HS-27A (cell line): Measurements from ENCODE around the gene HLF.
"Not testable (repeated sequence)": the region's sequence is repeated elsewhere in the genome, so short reads cannot be mapped to it uniquely, and the experiment has no call there.

ENCODE experiments used
- DNase-seq: peaks from one replicate; pipeline ENCODE4 v3.0.0-alpha.2; 2012; ENCODE audit warnings: low read depth, missing footprints

HLF gene

DNA sequence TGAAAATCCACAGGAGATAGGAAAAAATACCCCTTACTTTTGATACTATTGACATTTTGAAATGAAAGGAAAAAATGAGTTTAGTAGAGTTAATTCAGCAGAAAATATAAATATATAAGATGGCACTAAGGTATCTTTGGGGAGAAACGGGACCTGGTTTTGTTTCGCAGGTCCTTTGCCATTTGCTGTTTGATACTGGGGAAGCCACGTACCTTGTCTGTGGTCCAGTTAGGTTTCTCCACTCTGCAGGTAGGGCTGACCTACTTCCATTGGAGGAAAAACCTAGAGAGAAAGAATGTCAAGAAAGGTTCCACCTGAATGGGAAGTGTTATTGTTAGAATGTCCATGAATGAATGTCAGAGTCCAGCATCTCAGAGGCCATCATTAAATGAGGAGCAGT lies 48.1 kb downstream of the HLF start:
- DNase-seq: no peak

DNA sequence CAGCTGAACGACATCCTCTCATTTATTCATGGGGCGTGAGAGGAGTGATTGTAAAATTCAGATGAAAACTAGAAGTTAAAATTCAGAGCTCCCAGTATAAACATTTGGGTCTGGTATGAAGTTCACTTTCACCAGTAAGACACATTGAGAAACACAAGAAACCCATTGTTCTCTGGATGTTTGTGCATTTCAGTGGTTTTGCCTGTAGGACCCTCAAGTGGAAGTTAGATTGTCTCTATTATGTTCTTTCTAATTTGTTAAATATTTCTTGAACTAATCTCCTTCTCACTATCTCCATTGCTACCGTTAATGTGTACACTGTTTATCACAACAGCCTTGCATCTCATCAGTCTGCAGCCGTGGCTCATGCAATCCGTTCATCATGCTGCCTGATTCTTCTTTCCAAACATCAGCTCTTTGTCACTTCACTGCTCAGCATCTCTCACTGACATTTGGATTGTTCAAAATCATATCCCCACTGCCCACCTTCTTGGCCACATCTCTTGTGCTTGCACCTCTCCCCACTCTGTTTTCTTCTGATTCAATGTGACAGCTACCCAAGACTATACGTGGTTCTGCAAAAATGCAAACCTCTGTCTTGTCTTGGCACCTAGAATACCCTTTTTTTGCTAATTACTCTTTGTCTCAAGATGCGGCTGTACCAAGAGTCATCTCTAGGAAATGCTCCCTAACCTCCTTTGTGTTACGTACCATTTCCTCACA lies 49.5 kb downstream of the HLF start:
- DNase-seq: no peak

GRCh38 chr17:55314784-55315491 lies 50.2 kb downstream of the HLF start:
- DNase-seq: no peak

GRCh38 chr17:55316499-55316898 lies 51.7 kb downstream of the HLF start:
- DNase-seq: no peak

- no peak for DNase-seq
Observed at GRCh38 chr17:55317284-55317683, 52.5 kb downstream of the HLF start.

DNA sequence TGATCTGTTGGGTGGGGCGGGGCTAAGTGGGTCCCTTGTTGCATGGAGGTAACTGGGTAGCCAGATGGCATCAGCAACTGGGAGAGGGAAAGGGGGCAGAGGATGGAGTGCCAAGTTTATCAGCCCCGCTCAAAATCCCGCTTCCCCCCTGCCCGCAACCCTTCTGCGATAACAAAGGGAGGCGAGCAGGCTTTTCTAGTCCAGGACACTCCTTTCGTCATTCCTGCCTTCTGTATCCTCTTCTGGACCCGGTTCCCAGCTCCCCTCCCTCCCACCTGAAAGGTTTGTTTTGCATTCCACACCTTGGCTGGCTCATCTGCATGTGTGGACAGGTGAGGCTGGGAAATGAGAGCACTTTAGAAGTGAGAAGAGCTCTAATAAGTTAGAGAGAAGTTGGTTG lies 53.3 kb downstream of the HLF start:
- DNase-seq: no peak

GRCh38 chr17:55318715-55319487 lies 54.1 kb downstream of the HLF start:
- DNase-seq: no peak

- no peak for DNase-seq
Observed at GRCh38 chr17:55319933-55320593, 55.3 kb downstream of the HLF start.

DNA sequence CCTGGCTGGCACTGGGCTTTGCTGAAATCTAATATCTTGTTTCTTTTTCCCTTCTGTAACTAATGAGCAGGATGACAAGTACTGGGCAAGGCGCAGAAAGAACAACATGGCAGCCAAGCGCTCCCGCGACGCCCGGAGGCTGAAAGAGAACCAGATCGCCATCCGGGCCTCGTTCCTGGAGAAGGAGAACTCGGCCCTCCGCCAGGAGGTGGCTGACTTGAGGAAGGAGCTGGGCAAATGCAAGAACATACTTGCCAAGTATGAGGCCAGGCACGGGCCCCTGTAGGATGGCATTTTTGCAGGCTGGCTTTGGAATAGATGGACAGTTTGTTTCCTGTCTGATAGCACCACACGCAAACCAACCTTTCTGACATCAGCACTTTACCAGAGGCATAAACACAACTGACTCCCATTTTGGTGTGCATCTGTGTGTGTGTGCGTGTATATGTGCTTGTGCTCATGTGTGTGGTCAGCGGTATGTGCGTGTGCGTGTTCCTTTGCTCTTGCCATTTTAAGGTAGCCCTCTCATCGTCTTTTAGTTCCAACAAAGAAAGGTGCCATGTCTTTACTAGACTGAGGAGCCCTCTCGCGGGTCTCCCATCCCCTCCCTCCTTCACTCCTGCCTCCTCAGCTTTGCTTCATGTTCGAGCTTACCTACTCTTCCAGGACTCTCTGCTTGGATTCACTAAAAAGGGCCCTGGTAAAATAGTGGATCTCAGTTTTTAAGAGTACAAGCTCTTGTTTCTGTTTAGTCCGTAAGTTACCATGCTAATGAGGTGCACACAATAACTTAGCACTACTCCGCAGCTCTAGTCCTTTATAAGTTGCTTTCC lies 56.0 kb downstream of the HLF start:
- no peak for DNase-seq

DNA sequence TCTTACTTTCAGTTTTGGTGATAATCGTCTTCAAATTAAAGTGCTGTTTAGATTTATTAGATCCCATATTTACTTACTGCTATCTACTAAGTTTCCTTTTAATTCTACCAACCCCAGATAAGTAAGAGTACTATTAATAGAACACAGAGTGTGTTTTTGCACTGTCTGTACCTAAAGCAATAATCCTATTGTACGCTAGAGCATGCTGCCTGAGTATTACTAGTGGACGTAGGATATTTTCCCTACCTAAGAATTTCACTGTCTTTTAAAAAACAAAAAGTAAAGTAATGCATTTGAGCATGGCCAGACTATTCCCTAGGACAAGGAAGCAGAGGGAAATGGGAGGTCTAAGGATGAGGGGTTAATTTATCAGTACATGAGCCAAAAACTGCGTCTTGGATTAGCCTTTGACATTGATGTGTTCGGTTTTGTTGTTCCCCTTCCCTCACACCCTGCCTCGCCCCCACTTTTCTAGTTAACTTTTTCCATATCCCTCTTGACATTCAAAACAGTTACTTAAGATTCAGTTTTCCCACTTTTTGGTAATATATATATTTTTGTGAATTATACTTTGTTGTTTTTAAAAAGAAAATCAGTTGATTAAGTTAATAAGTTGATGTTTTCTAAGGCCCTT lies 56.8 kb downstream of the HLF start:
- no peak for DNase-seq

GRCh38 chr17:55322453-55322985 lies 57.8 kb downstream of the HLF start:
- no peak for DNase-seq

GRCh38 chr17:55323518-55324295 lies 58.9 kb downstream of the HLF start:
- no peak for DNase-seq

DNA sequence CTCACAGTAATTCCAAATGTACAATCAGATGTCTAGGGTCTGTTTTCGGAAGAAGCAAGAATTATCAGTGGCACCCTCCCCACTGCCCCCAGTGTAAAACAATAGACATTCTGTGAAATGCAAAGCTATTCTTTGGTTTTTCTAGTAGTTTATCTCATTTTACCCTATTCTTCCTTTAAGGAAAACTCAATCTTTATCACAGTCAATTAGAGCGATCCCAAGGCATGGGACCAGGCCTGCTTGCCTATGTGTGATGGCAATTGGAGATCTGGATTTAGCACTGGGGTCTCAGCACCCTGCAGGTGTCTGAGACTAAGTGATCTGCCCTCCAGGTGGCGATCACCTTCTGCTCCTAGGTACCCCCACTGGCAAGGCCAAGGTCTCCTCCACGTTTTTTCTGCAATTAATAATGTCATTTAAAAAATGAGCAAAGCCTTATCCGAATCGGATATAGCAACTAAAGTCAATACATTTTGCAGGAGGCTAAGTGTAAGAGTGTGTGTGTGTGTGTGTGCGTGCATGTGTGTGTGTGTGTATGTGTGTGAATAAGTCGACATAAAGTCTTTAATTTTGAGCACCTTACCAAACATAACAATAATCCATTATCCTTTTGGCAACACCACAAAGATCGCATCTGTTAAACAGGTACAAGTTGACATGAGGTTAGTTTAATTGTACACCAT lies 59.7 kb downstream of the HLF start:
- DNase-seq: no peak

- no peak for DNase-seq
Observed at GRCh38 chr17:55325406-55325805, 60.6 kb downstream of the HLF start.

- no peak for DNase-seq
Observed at GRCh38 chr17:55326030-55326429, 61.3 kb downstream of the HLF start.

DNA sequence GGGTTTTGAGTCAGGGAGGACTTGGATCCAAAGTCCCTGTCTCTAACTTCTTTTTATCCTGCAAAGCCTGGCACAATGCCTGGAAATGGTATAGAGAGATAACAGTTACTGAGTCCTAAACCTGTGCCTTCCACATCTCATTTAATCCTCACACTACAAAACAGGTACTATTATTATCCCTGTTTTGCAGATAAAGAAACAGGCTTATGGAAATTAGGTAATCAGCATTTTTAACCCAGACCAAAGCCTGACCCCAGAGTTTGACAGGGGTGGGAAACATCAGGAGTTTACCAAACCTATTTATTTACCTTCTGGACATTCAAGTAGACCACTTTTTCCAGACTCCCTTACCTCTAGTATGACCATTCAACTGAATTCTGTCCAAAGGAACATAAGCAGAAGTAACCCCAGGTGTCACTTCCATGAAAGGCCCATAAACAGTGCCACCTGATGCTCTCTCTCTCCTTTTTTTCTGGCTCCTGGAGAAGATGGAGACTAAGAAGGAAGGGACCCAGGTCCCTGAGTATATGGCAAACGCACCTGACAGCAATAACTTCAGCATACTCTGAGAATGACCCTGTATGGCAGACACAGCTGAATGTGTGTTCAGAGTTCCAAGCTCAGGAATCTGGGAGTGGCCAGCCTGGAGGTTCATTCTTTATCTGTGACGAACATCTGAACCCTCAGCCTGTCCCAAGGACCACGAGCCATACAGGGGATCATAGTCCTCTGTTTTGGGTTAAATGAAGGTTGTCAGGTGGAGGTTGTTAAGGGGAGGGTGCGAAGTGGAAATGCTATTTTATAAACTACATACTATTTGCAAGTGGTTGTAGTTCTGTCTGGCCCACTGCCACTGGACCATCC lies 62.7 kb downstream of the HLF start:
- no peak for DNase-seq

GRCh38 chr17:55328514-55328913 lies 63.8 kb downstream of the HLF start:
- DNase-seq: not testable (repeated sequence)

DNA sequence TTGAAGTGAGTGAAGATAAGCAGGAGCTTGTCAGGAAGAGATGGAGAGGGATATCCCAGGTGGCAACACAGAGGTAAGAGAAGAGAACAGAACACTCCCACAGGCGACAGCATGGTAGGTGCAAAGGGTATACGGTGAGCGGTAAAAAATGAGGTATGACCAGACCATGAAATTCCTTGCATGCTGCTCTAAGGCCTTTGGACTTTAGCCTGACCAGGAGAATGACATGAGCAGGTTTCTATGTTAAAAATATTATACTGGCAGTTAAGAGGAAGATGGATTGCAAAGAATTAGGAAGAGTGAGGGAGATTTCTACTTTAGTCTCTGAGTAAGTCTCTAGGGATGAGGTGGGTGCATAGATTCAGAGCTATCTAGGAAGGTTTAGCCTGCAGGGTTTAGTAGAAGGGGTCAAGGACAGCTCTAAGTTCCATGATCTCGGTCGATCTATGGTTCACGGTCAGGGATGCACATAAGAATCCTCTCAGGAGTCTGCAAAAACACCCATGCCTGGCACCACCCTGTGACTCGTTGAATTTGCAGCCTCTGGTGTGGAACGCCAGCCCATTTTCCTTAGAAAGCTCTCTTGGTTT lies 65.7 kb downstream of the HLF start:
- DNase-seq: no peak
